GF-D8 (cell line): ENCODE measurements around the gene AMBRA1.

Source experiments
- DNase-seq: peaks from one replicate; lab custom pipeline; 2025; lab: John Stamatoyannopoulos, UW

The AMBRA1 gene

DNA sequence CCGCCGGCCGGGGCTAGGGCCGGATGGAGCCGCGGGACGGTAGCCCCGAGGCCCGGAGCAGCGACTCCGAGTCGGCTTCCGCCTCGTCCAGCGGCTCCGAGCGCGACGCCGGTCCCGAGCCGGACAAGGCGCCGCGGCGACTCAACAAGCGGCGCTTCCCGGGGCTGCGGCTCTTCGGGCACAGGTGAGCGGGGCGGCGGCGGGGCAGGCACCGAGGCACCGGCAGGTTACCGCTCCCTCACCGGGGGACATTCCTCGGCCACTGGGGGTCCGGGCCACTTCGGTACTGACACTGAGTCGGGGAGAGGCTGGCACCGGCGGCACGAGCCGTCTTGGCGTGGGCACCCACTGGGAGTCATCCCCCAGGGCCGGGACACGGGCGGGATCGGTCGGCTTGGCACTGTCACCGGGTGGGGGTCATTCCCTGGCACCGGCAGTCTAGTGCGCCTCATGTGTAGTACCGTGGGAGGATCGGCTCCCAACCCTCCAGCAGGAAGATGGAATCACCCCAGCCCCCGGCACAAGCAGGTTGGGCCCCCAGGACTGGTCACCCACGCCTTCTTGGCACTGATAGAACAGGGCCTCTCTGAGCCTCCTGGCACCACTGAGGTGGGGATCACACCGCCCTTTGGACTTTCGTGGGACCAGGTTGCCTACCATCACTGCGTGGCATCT lies 246.0 kb downstream of the AMBRA1 start:
- DNase-seq, result no peak

DNA sequence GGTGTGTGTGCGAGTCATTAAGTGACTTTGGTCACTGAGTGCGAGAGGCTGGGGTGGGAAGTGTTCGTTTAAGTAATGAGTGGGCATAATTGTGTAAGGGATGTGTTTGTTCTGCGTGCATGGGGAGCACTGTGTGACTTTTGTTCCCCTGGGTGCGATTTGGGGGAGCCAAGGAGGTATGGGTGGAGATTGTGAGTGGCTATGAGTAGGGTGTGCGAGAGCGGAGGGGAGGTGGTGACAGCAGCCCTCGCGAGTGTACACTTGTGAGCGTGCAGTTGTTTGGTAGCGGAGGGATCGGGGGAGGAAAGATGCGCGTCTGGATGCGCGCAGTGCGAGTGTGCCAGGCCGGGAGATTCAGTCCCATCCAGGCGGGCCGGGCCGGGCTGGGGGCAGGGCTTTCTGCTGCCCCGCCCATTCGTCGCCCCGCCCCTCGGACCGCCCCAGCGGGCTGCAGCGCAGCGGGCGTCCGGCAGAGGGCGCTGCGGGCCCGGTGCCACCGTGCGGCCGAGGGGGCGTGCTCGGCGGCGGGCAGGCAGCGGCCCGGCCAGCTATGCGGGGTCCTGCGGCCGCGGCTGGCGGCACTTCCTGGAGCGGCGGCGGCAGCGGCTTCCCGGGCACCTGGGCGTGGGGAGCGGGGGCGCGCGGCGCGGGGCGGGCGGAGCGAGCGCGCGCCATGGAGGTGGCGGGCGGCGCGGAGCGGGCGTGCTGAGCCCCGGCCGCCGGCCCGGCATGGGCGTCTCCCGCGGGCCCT lies 246.8 kb downstream of the AMBRA1 start, which contains the start of gene DGKZ:
TSS of gene DGKZ (plus strand) at position 578 of the 751 bp plus-strand sequence. CDS start 197 bp downstream, outside the sequence.
- DNase-seq, result peak; percentile 30
